ENCODE data around the gene KLK14. TPM values are rescaled to one million over a fixed set of nuclear protein-coding genes. Genes with fewer than 3 reads are reported as not detected.

KLK14 gene
- total and polyA plus RNA-seq, 2 of the 8 experiments (the other 6 are each of a cell fraction or from before 2014, with no cell fraction given) = 0.09 to 1.2 TPM

- TF ChIP-seq CEBPB (IDR thresholded peaks at IDR 0.05; ENCODE audit: low read depth, low read length) = no peak
Observed at GRCh38 chr19:51075998-51076397, 6.7 kb downstream of the KLK14 start (continued).

GRCh38 chr19:51071095-51071405 lies 11.6 kb downstream of the KLK14 start:
- H3K4ac ChIP-seq (replicated peaks; ENCODE audit: insufficient read length, low read depth, low read length) = no peak overlapping the region
- no peak overlapping the region for H2BK120ac ChIP-seq (replicated peaks; ENCODE audit: low read depth, low read length)
- ChIA-PET POLR2A (ENCODE audit: partially characterized antibody) (no interaction called here), CTCF (ENCODE audit: partially characterized antibody) (no interaction called here)
- no peak overlapping the region for H2BK5ac ChIP-seq (ENCODE audit: low read depth, low read length)
- 90% methylated on average over 4 of the region's 4 CpGs; no CpG with 5 or more reads in 1 of the 2 experiments for WGBS, 2 experiments (ENCODE audit: extremely low coverage in 1 of 2, insufficient coverage in 1 of 2, insufficient read length in 1 of 2, insufficient replicate concordance in 2 of 2, low coverage in 1 of 2, low lambda C conversion rate in 2 of 2, missing lambda C conversion rate in 1 of 2)
- H3K23ac ChIP-seq (ENCODE audit: insufficient read length) = no peak overlapping the region
- H3K56ac ChIP-seq (replicated peaks; ENCODE audit: insufficient read length, low read depth, low read length) = no peak overlapping the region
- H2BK12ac ChIP-seq (ENCODE audit: low read depth, low read length) = no peak overlapping the region
- no peak overlapping the region for H3K9ac ChIP-seq (replicated peaks in 1 of 4; ENCODE audit: extremely low read depth in 1 of 4, low read depth in 3 of 4, low read length in 3 of 4)
- no peak overlapping the region for H3K14ac ChIP-seq (ENCODE audit: insufficient read length)
- H3K27me3 ChIP-seq (replicated peaks in 1 of 4; ENCODE audit: control insufficient read depth in 3 of 4, extremely low read depth in 1 of 4, insufficient read depth in 3 of 4, low read length in 3 of 4) = no peaks in the 10 kb centered on the region; a peak in 1 of 7 replicates
- DNase-seq (ENCODE audit: low read depth in 1 of 2, low spot score in 2 of 2) (no peak), FAIRE-seq (no peak)
- peaks cover 0 to 3% of the 10 kb centered on the region in 2 experiments; a peak in 1 of 4 replicates for H3K9me3 ChIP-seq (ENCODE audit: insufficient read depth in 2 of 2, low read depth in 1 of 2, low read length in 1 of 2)
- H2BK20ac ChIP-seq (ENCODE audit: low read length) = no peak overlapping the region
- no peak overlapping the region for H3K27ac ChIP-seq (ENCODE audit: low read depth, low read length)
- peaks cover 0 to 2% (median 0%) of the 10 kb centered on the region in 4 experiments; a peak in 1 of 7 replicates for H3K4me1 ChIP-seq (replicated peaks in 1 of 4; ENCODE audit: control insufficient read depth in 3 of 4, insufficient read depth in 4 of 4, low read length in 3 of 4)
- no peak overlapping the region for H3K18ac ChIP-seq (ENCODE audit: extremely low read depth, low read length)
- no peak overlapping the region for H4K5ac ChIP-seq (ENCODE audit: insufficient read length, low read depth, low read length)
- no peaks in the 10 kb centered on the region; the same call in 1 of the 2 replicates for H3K23me2 ChIP-seq (ENCODE audit: low read depth, low read length)
- no peaks in the 10 kb centered on the region for H3K36me3 ChIP-seq (ENCODE audit: control insufficient read depth in 2 of 4, insufficient read depth in 4 of 4, low read length in 3 of 4)
- no peak overlapping the region for H4K91ac ChIP-seq (replicated peaks; ENCODE audit: insufficient read length, low read length)
- no peaks in the 10 kb centered on the region for H4K20me1 ChIP-seq (replicated peaks in 1 of 2; ENCODE audit: control insufficient read depth in 1 of 2, insufficient read depth in 2 of 2, low read length in 2 of 2)
- no peak overlapping the region for H2AK5ac ChIP-seq (ENCODE audit: low read depth, low read length)
- no peak overlapping the region for H2AFZ ChIP-seq (ENCODE audit: low read length)
- H4K8ac ChIP-seq (ENCODE audit: extremely low read depth, insufficient read depth, low read length) = no peak overlapping the region
- H3K4me3 ChIP-seq (ENCODE audit: extremely low read depth in 1 of 4, insufficient read depth in 2 of 4, low read depth in 3 of 4, low read length in 4 of 4) = no peak overlapping the region
- no peak overlapping the region for H2BK15ac ChIP-seq (ENCODE audit: low read length)
- no peaks in the 10 kb centered on the region for H3K79me2 ChIP-seq (ENCODE audit: control insufficient read depth in 1 of 2, insufficient read depth in 2 of 2, low read length in 2 of 2)
- H3K79me1 ChIP-seq (ENCODE audit: low read depth, low read length) = no peaks in the 10 kb centered on the region
- no peak overlapping the region for H3K4me2 ChIP-seq (ENCODE audit: insufficient read depth in 1 of 2, low read depth in 2 of 2, low read length in 2 of 2)
- TF ChIP-seq CTBP2 (IDR thresholded peaks at IDR 0.05; ENCODE audit: borderline replicate concordance, insufficient read depth, insufficient read length, low read length) (no peak), POLR2A (IDR thresholded peaks at IDR 0.05; ENCODE audit: control extremely low read depth in 1 of 2, low read depth in 2 of 2, low read length in 2 of 2) (no peak), CBX5 (IDR thresholded peaks at IDR 0.05; ENCODE audit: low read depth, low read length) (no peak), ASH2L (IDR thresholded peaks at IDR 0.05; ENCODE audit: low read length) (no peak), CTCF (IDR thresholded peaks at IDR 0.05; ENCODE audit: control extremely low read depth in 1 of 3, insufficient read depth in 1 of 3, low read depth in 1 of 3, low read length in 3 of 3) (no peak), E2F6 (IDR thresholded peaks at IDR 0.05) (no peak), SAP30 (IDR thresholded peaks at IDR 0.05; ENCODE audit: insufficient read depth, insufficient replicate concordance, low read length) (no peak), SUZ12 (IDR thresholded peaks at IDR 0.05; ENCODE audit: low read length) (no peak), SP1 (IDR thresholded peaks at IDR 0.05; ENCODE audit: low read depth, low read length) (no peak)
